ENCODE data around the gene MDH1B.

The MDH1B gene

GRCh38 chr2:206766057-206766930 lies 1.2 kb upstream of the MDH1B start:
- TF ChIP-seq SUZ12 (IDR thresholded peaks at IDR 0.05; ENCODE audit: extremely low read depth, insufficient read depth, insufficient read length) = no peak
- TF ChIP-seq YY1 (IDR thresholded peaks at IDR 0.05; ENCODE audit: insufficient read depth, insufficient read length) = no peak
- no peak for TF ChIP-seq ZNF274 (IDR thresholded peaks at IDR 0.05; ENCODE audit: low read depth, low read length)
- no peaks in the 10 kb centered on the region for H3K9me3 ChIP-seq (ENCODE audit: insufficient read depth, low read length)
- peaks cover 42% of the 10 kb centered on the region for H3K36me3 ChIP-seq (ENCODE audit: insufficient read depth, insufficient read length, low read length)
- no peaks in the 10 kb centered on the region for H3K4me1 ChIP-seq (ENCODE audit: insufficient read depth, insufficient read length)
- DNase-seq (ENCODE audit: low read depth, low spot score) = no peak
- H3K27me3 ChIP-seq (ENCODE audit: insufficient read depth, insufficient read length) = no peaks in the 10 kb centered on the region
- H3K4me3 ChIP-seq (ENCODE audit: insufficient read length, low read depth) = peak overlapping the region; percentile 98
- peak overlapping the region; percentile 97 for H3K9ac ChIP-seq (ENCODE audit: insufficient read length, low read depth)

GRCh38 chr2:206764673-206765241 lies 371 bp downstream of the MDH1B start:
- DNase-seq (ENCODE audit: low read depth, low spot score) = no peak
- H3K4me1 ChIP-seq (ENCODE audit: insufficient read depth, insufficient read length) = no peaks in the 10 kb centered on the region
- TF ChIP-seq YY1 (IDR thresholded peaks at IDR 0.05; ENCODE audit: insufficient read depth, insufficient read length) = no peak
- TF ChIP-seq SUZ12 (IDR thresholded peaks at IDR 0.05; ENCODE audit: extremely low read depth, insufficient read depth, insufficient read length) = no peak
- no peak for TF ChIP-seq ZNF274 (IDR thresholded peaks at IDR 0.05; ENCODE audit: low read depth, low read length)
- peak overlapping the region; percentile 98 for H3K4me3 ChIP-seq (ENCODE audit: insufficient read length, low read depth)
- peak overlapping the region; percentile 97 for H3K9ac ChIP-seq (ENCODE audit: insufficient read length, low read depth)
- no peaks in the 10 kb centered on the region for H3K9me3 ChIP-seq (ENCODE audit: insufficient read depth, low read length)
- no peaks in the 10 kb centered on the region for H3K27me3 ChIP-seq (ENCODE audit: insufficient read depth, insufficient read length)
- H3K36me3 ChIP-seq (ENCODE audit: insufficient read depth, insufficient read length, low read length) = peaks cover 29% of the 10 kb centered on the region

GRCh38 chr2:206756816-206757215 lies 8.3 kb downstream of the MDH1B start:
- DNase-seq (ENCODE audit: low read depth, low spot score) = no peak
- TF ChIP-seq YY1 (IDR thresholded peaks at IDR 0.05; ENCODE audit: insufficient read depth, insufficient read length) (no peak), ZNF274 (IDR thresholded peaks at IDR 0.05; ENCODE audit: low read depth, low read length) (no peak), SUZ12 (IDR thresholded peaks at IDR 0.05; ENCODE audit: extremely low read depth, insufficient read depth, insufficient read length) (no peak)
- H3K36me3 ChIP-seq (ENCODE audit: insufficient read depth, insufficient read length, low read length) = no peaks in the 10 kb centered on the region

GRCh38 chr2:206740800-206741199 lies 24.3 kb downstream of the MDH1B start:
- no peaks in the 10 kb centered on the region for H3K36me3 ChIP-seq (ENCODE audit: insufficient read depth, insufficient read length, low read length)
- no peaks in the 10 kb centered on the region for H3K9me3 ChIP-seq (ENCODE audit: insufficient read depth, low read length)
- no peaks in the 10 kb centered on the region for H3K27me3 ChIP-seq (ENCODE audit: insufficient read depth, insufficient read length)
- no peak for TF ChIP-seq YY1 (IDR thresholded peaks at IDR 0.05; ENCODE audit: insufficient read depth, insufficient read length)
- no peak overlapping the region for H3K4me3 ChIP-seq (ENCODE audit: insufficient read length, low read depth)
- no peak overlapping the region for H3K9ac ChIP-seq (ENCODE audit: insufficient read length, low read depth)
- DNase-seq (ENCODE audit: low read depth, low spot score) = no peak
- no peaks in the 10 kb centered on the region for H3K4me1 ChIP-seq (ENCODE audit: insufficient read depth, insufficient read length)

More at GRCh38 chr2:206756816-206757215, 8.3 kb downstream of the MDH1B start:
- no peaks in the 10 kb centered on the region for H3K9me3 ChIP-seq (ENCODE audit: insufficient read depth, low read length)
- H3K4me3 ChIP-seq (ENCODE audit: insufficient read length, low read depth) = no peak overlapping the region
- no peaks in the 10 kb centered on the region for H3K27me3 ChIP-seq (ENCODE audit: insufficient read depth, insufficient read length)
- no peak overlapping the region for H3K9ac ChIP-seq (ENCODE audit: insufficient read length, low read depth)
- no peaks in the 10 kb centered on the region for H3K4me1 ChIP-seq (ENCODE audit: insufficient read depth, insufficient read length)

GRCh38 chr2:206739271-206739670 lies 25.9 kb downstream of the MDH1B start:
- no peaks in the 10 kb centered on the region for H3K4me1 ChIP-seq (ENCODE audit: insufficient read depth, insufficient read length)
- H3K4me3 ChIP-seq (ENCODE audit: insufficient read length, low read depth) = no peak overlapping the region
- H3K9ac ChIP-seq (ENCODE audit: insufficient read length, low read depth) = no peak overlapping the region
- DNase-seq (ENCODE audit: low read depth, low spot score) = no peak
- TF ChIP-seq ZNF274 (IDR thresholded peaks at IDR 0.05; ENCODE audit: low read depth, low read length) (no peak), SUZ12 (IDR thresholded peaks at IDR 0.05; ENCODE audit: extremely low read depth, insufficient read depth, insufficient read length) (no peak), YY1 (IDR thresholded peaks at IDR 0.05; ENCODE audit: insufficient read depth, insufficient read length) (no peak)
- H3K36me3 ChIP-seq (ENCODE audit: insufficient read depth, insufficient read length, low read length) = no peaks in the 10 kb centered on the region
- H3K9me3 ChIP-seq (ENCODE audit: insufficient read depth, low read length) = no peaks in the 10 kb centered on the region
- H3K27me3 ChIP-seq (ENCODE audit: insufficient read depth, insufficient read length) = no peaks in the 10 kb centered on the region

- H3K9ac ChIP-seq (ENCODE audit: insufficient read length, low read depth) = no peak overlapping the region
- no peak for DNase-seq (ENCODE audit: low read depth, low spot score)
- no peaks in the 10 kb centered on the region for H3K9me3 ChIP-seq (ENCODE audit: insufficient read depth, low read length)
- no peak overlapping the region for H3K4me3 ChIP-seq (ENCODE audit: insufficient read length, low read depth)
- H3K4me1 ChIP-seq (ENCODE audit: insufficient read depth, insufficient read length) = no peaks in the 10 kb centered on the region
- H3K36me3 ChIP-seq (ENCODE audit: insufficient read depth, insufficient read length, low read length) = no peaks in the 10 kb centered on the region
- TF ChIP-seq ZNF274 (IDR thresholded peaks at IDR 0.05; ENCODE audit: low read depth, low read length) (no peak), YY1 (IDR thresholded peaks at IDR 0.05; ENCODE audit: insufficient read depth, insufficient read length) (no peak), SUZ12 (IDR thresholded peaks at IDR 0.05; ENCODE audit: extremely low read depth, insufficient read depth, insufficient read length) (no peak)
- H3K27me3 ChIP-seq (ENCODE audit: insufficient read depth, insufficient read length) = no peaks in the 10 kb centered on the region
These were observed 28.2 kb downstream of the MDH1B start for GRCh38 chr2:206736935-206737334.

- H3K9ac ChIP-seq (ENCODE audit: insufficient read length, low read depth) = no peak overlapping the region
- no peaks in the 10 kb centered on the region for H3K27me3 ChIP-seq (ENCODE audit: insufficient read depth, insufficient read length)
- no peak for TF ChIP-seq YY1 (IDR thresholded peaks at IDR 0.05; ENCODE audit: insufficient read depth, insufficient read length)
- TF ChIP-seq SUZ12 (IDR thresholded peaks at IDR 0.05; ENCODE audit: extremely low read depth, insufficient read depth, insufficient read length) = no peak
- no peak for TF ChIP-seq ZNF274 (IDR thresholded peaks at IDR 0.05; ENCODE audit: low read depth, low read length)
- DNase-seq (ENCODE audit: low read depth, low spot score) = no peak
- H3K4me1 ChIP-seq (ENCODE audit: insufficient read depth, insufficient read length) = no peaks in the 10 kb centered on the region
- H3K4me3 ChIP-seq (ENCODE audit: insufficient read length, low read depth) = no peak overlapping the region
- H3K36me3 ChIP-seq (ENCODE audit: insufficient read depth, insufficient read length, low read length) = no peaks in the 10 kb centered on the region
- H3K9me3 ChIP-seq (ENCODE audit: insufficient read depth, low read length) = no peaks in the 10 kb centered on the region
These were observed 31.8 kb downstream of the MDH1B start for GRCh38 chr2:206733341-206733740.

Data from NT2/D1 (cell line).